Measurements from ENCODE around the gene CRACR2A. TPM values are rescaled to one million over a fixed set of nuclear protein-coding genes. Genes with fewer than 3 reads are reported as not detected.

Gene CRACR2A
- total and polyA plus RNA-seq, 10 of the 15 experiments (the other 5 are each of a cell fraction or from before 2014, with no cell fraction given): 2.1 to 18.0 (median 13.2) TPM

GRCh38 chr12:3632754-3633153, 120.2 kb downstream of the CRACR2A start (continued):
- no peak for TF ChIP-seq CUX1 (IDR thresholded peaks at IDR 0.05; ENCODE audit: insufficient replicate concordance, low read depth, low read length)

GRCh38 chr12:3632256-3632655, 120.7 kb downstream of the CRACR2A start:
- Histone ChIP-seq H3K4me3 (no peak overlapping the region), H3K9me3 (replicated peaks; ENCODE audit: control insufficient read depth, insufficient read depth, low read length) (no peaks in the 10 kb centered on the region), H3K4me2 (ENCODE audit: control insufficient read depth, insufficient read depth) (no peak overlapping the region), H3K79me2 (ENCODE audit: control insufficient read depth, insufficient read depth, low read length) (no peaks in the 10 kb centered on the region), H2AFZ (ENCODE audit: control insufficient read depth, low read depth, low read length) (no peak overlapping the region), H4K20me1 (ENCODE audit: control insufficient read depth, insufficient read depth) (no peaks in the 10 kb centered on the region), H3K36me3 (ENCODE audit: control insufficient read depth in 2 of 2, insufficient read depth in 2 of 2, low read length in 1 of 2) (no peaks in the 10 kb centered on the region; a peak in 2 of 4 replicates), H3K4me1 (ENCODE audit: control insufficient read depth, insufficient read depth, low read length) (no peaks in the 10 kb centered on the region), H3K9ac (ENCODE audit: control insufficient read depth, insufficient read depth, low read length) (no peak overlapping the region), H3K27ac (ENCODE audit: control insufficient read depth, insufficient read depth) (no peak overlapping the region), H3K27me3 (replicated peaks in 1 of 2; ENCODE audit: control insufficient read depth in 2 of 2, insufficient read depth in 2 of 2, low read length in 1 of 2) (no peaks in the 10 kb centered on the region)
- FAIRE-seq (no peak), DNase-seq (ENCODE audit: low read depth, low spot score) (no peak), ATAC-seq (no peak)
- WGBS (ENCODE audit: insufficient coverage, insufficient replicate concordance, low lambda C conversion rate, missing lambda C conversion rate): 79% methylated on average over 1 of the region's 1 CpG
- ChIA-PET SMC1A (ENCODE audit: uncharacterized antibody, unreplicated experiment) (interaction anchor here (0.8 kb wide), 1 partner anchor 10 kb away, joined by 3 read pairs; no protein-coding TSS in a partner anchor), POLR2A (no interaction called here), RAD21 (ENCODE audit: unreplicated experiment) (no interaction called here), CTCF (no interaction called here)
- in situ Hi-C loops (cut with MboI) (no loop called here), intact Hi-C loops (cut with micrococcal nuclease; ENCODE audit: unreplicated experiment) (no loop called here)
- TF ChIP-seq ATF2 (IDR thresholded peaks at IDR 0.05; ENCODE audit: low read length) (no peak), KLF5 (IDR thresholded peaks at IDR 0.05; ENCODE audit: partially characterized antibody) (no peak), CREM (IDR thresholded peaks at IDR 0.05; ENCODE audit: low read depth) (no peak), ATF7 (IDR thresholded peaks at IDR 0.05; ENCODE audit: low read depth) (no peak), KDM1A (IDR thresholded peaks at IDR 0.05; ENCODE audit: borderline replicate concordance) (no peak), ESRRA (IDR thresholded peaks at IDR 0.05; ENCODE audit: low read length) (no peak), RFX5 (IDR thresholded peaks at IDR 0.05; ENCODE audit: low read depth, low read length) (no peak), NR2F1 (conservative IDR thresholded peaks at IDR 0.05) (no peak), ZBED1 (IDR thresholded peaks at IDR 0.05; ENCODE audit: borderline replicate concordance) (no peak)
- no TSS peak for BruUV-seq (replicated peaks)

All from GM12878 (cell line).